ACC112 (cell line): ENCODE data around the gene CWC22.
"Not testable (repeated sequence)": the region's sequence is repeated elsewhere in the genome, so short reads cannot be mapped to it uniquely, and the experiment has no call there.

Source experiments
- H2AFZ ChIP-seq: fragments of 200-600 bp; sonication (generic); one replicate; pipeline ENCODE4 v1.6.0; 2017; ENCODE audit warnings: antibody characterized with exemption, low read length; ENCODE audit not compliant: unreplicated experiment
- H3K27ac ChIP-seq: fragments of 200-600 bp; sonication (generic); 2 replicates; pipeline ENCODE4 v1.5.1; 2014; ENCODE audit warnings: low read depth, mild to moderate bottlenecking, antibody characterized with exemption, low read length, moderate library complexity
- H3K27me3 ChIP-seq: fragments of 200-600 bp; sonication (generic); 2 replicates; pipeline ENCODE4 v1.6.1; 2014; ENCODE audit warnings: mild to moderate bottlenecking, antibody characterized with exemption, low read length, moderate library complexity, mixed read lengths; ENCODE audit not compliant: insufficient read depth
- H3K36me3 ChIP-seq: fragments of 200-600 bp; sonication (generic); 2 replicates; pipeline ENCODE4 v1.6.1; 2016; ENCODE audit warnings: mild to moderate bottlenecking, antibody characterized with exemption, low read length, moderate library complexity, mixed read lengths; ENCODE audit not compliant: insufficient read depth
- H3K4me1 ChIP-seq: fragments of 200-600 bp; sonication (generic); one replicate; pipeline ENCODE4 v1.6.1; 2016; ENCODE audit warnings: low read length, mixed read lengths; ENCODE audit not compliant: insufficient read depth, unreplicated experiment, control insufficient read depth
- H3K4me3 ChIP-seq: fragments of 200-600 bp; sonication (generic); 2 replicates; pipeline ENCODE4 v1.5.1; 2014; ENCODE audit warnings: mild to moderate bottlenecking, low read depth, low read length
- H3K79me2 ChIP-seq: fragments of 200-600 bp; sonication (generic); one replicate; pipeline ENCODE4 v1.6.0; 2016; ENCODE audit warnings: low read length; ENCODE audit not compliant: control insufficient read depth, unreplicated experiment, insufficient read depth

The CWC22 gene

GRCh38 chr2:179983250-179983932, 23.7 kb downstream of the CWC22 start:
- H3K27ac ChIP-seq, result no peak overlapping the region
- no peak overlapping the region for H3K4me3 ChIP-seq
- peaks cover 14% of the 10 kb centered on the region for H3K4me1 ChIP-seq
- peaks cover 48% of the 10 kb centered on the region for H3K36me3 ChIP-seq
- no peaks in the 10 kb centered on the region for H3K27me3 ChIP-seq
- H2AFZ ChIP-seq, result no peak overlapping the region
- H3K79me2 ChIP-seq, result no peaks in the 10 kb centered on the region

- no peaks in the 10 kb centered on the region for H3K27me3 ChIP-seq
- H3K79me2 ChIP-seq, result no peaks in the 10 kb centered on the region
- no peak overlapping the region for H3K4me3 ChIP-seq
- no peak overlapping the region for H2AFZ ChIP-seq
- no peak overlapping the region for H3K27ac ChIP-seq
- H3K4me1 ChIP-seq, result peaks cover 14% of the 10 kb centered on the region
- peaks cover 59% of the 10 kb centered on the region for H3K36me3 ChIP-seq
Observed at GRCh38 chr2:179981085-179981484, 26.0 kb downstream of the CWC22 start.

GRCh38 chr2:179974761-179975160, 32.3 kb downstream of the CWC22 start:
- Histone ChIP-seq H3K79me2 (peaks cover 5% of the 10 kb centered on the region), H2AFZ (no peak overlapping the region), H3K36me3 (peaks cover 43% of the 10 kb centered on the region), H3K4me1 (no peaks in the 10 kb centered on the region), H3K27ac (no peak overlapping the region), H3K4me3 (no peak overlapping the region), H3K27me3 (no peaks in the 10 kb centered on the region)

- no peak overlapping the region for H3K4me3 ChIP-seq
- H3K4me1 ChIP-seq, result peaks cover 10% of the 10 kb centered on the region
- H2AFZ ChIP-seq, result no peak overlapping the region
- no peak overlapping the region for H3K27ac ChIP-seq
- H3K36me3 ChIP-seq, result peaks cover 32% of the 10 kb centered on the region
- H3K27me3 ChIP-seq, result no peaks in the 10 kb centered on the region
- H3K79me2 ChIP-seq, result no peaks in the 10 kb centered on the region
Observed at GRCh38 chr2:179966778-179967394, 40.2 kb downstream of the CWC22 start.

- peaks cover 34% of the 10 kb centered on the region for H3K36me3 ChIP-seq
Observed at GRCh38 chr2:179965291-179966258, 41.5 kb downstream of the CWC22 start.

GRCh38 chr2:179963626-179964025, 43.5 kb downstream of the CWC22 start:
- Histone ChIP-seq H3K4me3 (no peak overlapping the region), H3K4me1 (peaks cover 10% of the 10 kb centered on the region), H3K36me3 (peaks cover 18% of the 10 kb centered on the region)

More at GRCh38 chr2:179965291-179966258, 41.5 kb downstream of the CWC22 start:
- H3K4me3 ChIP-seq, result no peak overlapping the region
- no peak overlapping the region for H2AFZ ChIP-seq
- no peak overlapping the region for H3K27ac ChIP-seq
- H3K79me2 ChIP-seq, result no peaks in the 10 kb centered on the region
- peaks cover 10% of the 10 kb centered on the region for H3K4me1 ChIP-seq
- no peaks in the 10 kb centered on the region for H3K27me3 ChIP-seq

GRCh38 chr2:179958251-179958650, 48.8 kb downstream of the CWC22 start:
- H3K4me1 ChIP-seq, H3K4me3 ChIP-seq, H3K27me3 ChIP-seq, H3K36me3 ChIP-seq, H3K27ac ChIP-seq, H3K79me2 ChIP-seq, H2AFZ ChIP-seq: not testable (repeated sequence)

More at GRCh38 chr2:179963626-179964025, 43.5 kb downstream of the CWC22 start:
- no peaks in the 10 kb centered on the region for H3K27me3 ChIP-seq
- no peaks in the 10 kb centered on the region for H3K79me2 ChIP-seq
- H2AFZ ChIP-seq, result no peak overlapping the region
- peak overlapping the region; percentile 69 for H3K27ac ChIP-seq

- Histone ChIP-seq H3K79me2 (no peaks in the 10 kb centered on the region), H2AFZ (no peak overlapping the region), H3K36me3 (peaks cover 19% of the 10 kb centered on the region), H3K27me3 (no peaks in the 10 kb centered on the region), H3K4me3 (no peak overlapping the region), H3K4me1 (no peaks in the 10 kb centered on the region), H3K27ac (no peak overlapping the region)
Observed at GRCh38 chr2:179954026-179954425, 53.1 kb downstream of the CWC22 start.

GRCh38 chr2:179953359-179953758, 53.7 kb downstream of the CWC22 start:
- no peak overlapping the region for H2AFZ ChIP-seq
- peaks cover 25% of the 10 kb centered on the region for H3K36me3 ChIP-seq
- no peaks in the 10 kb centered on the region for H3K4me1 ChIP-seq
- H3K27me3 ChIP-seq, result no peaks in the 10 kb centered on the region
- H3K27ac ChIP-seq, result no peak overlapping the region
- no peak overlapping the region for H3K4me3 ChIP-seq
- no peaks in the 10 kb centered on the region for H3K79me2 ChIP-seq

GRCh38 chr2:179952658-179953057, 54.4 kb downstream of the CWC22 start:
- no peak overlapping the region for H3K27ac ChIP-seq
- H3K36me3 ChIP-seq, result peaks cover 26% of the 10 kb centered on the region
- H3K4me3 ChIP-seq, result no peak overlapping the region
- no peaks in the 10 kb centered on the region for H3K4me1 ChIP-seq
- no peaks in the 10 kb centered on the region for H3K79me2 ChIP-seq
- no peak overlapping the region for H2AFZ ChIP-seq
- H3K27me3 ChIP-seq, result no peaks in the 10 kb centered on the region
